Urinary bladder (tissue), 4 donors: Measurements from ENCODE around the gene TSPAN32. TPM values are rescaled to one million over a fixed set of nuclear protein-coding genes. Genes with fewer than 3 reads are reported as not detected.

Source experiments
- DNase-seq: peaks from one replicate; pipeline ENCODE4 v3.0.0-alpha.2; 2015; ENCODE audit errors: extremely low spot score
- H3K27ac ChIP-seq: one replicate; pipeline ENCODE4 v1.5.1; 2013; ENCODE audit warnings: low read depth, mild to moderate bottlenecking, moderate library complexity
- H3K36me3 ChIP-seq: one replicate; pipeline ENCODE4 v1.6.1; 2013; ENCODE audit warnings: mild to moderate bottlenecking, moderate library complexity; ENCODE audit not compliant: insufficient read depth
- H3K4me1 ChIP-seq: one replicate; pipeline ENCODE4 v1.6.1; 2013; ENCODE audit warnings: mild to moderate bottlenecking, moderate library complexity; ENCODE audit not compliant: insufficient read depth
- H3K4me3 ChIP-seq: one replicate; pipeline ENCODE4 v1.5.1; 2013; ENCODE audit warnings: low read depth, low read length
- WGBS: extraction: QIAGEN DNeasy Blood & Tissue Kit; methylation state at CpG from one replicate; pipeline ENCODE4 v1.1.7; 2013; 5-methylcytosine and 5-hydroxymethylcytosine counted together
- polyA plus RNA-seq: library from polyadenylated mRNA; stranded (reverse); fragments of 200-250 nt; gene quantifications from one replicate; pipeline ENCODE4 v1.2.3, GENCODE V29; 2013
- total RNA-seq: library from RNA; depleted of rRNA; stranded (reverse); fragments of >200 nt; gene quantifications from one replicate; pipeline ENCODE4 v1.2.3, GENCODE V29; 2014
- donor health status: healthy with polysubstance abuse.
- donor health status: healthy.

Gene TSPAN32
- total RNA-seq, result 1.9 TPM
- polyA plus RNA-seq, result 1.7 TPM

- 69% methylated on average over 16 of the region's 16 CpGs for WGBS
- H3K4me3 ChIP-seq, result peak within 1 kb of the TSS; percentile 5
- no peak for DNase-seq
- H3K4me1 ChIP-seq, result no peaks in the 10 kb centered on the region
- H3K27ac ChIP-seq, result no peak within 1 kb of the TSS
- no peaks in the 10 kb centered on the region for H3K36me3 ChIP-seq
Measured at GRCh38 chr11:2301631-2302305, at the start of gene TSPAN32, which contains the start of gene C11orf21. TSS of gene TSPAN32 (plus strand) at chr11:2302013. CDS start at chr11:2302150, 137 bp downstream. TSS of gene C11orf21 (minus strand) at chr11:2301918. CDS start at chr11:2301808, 110 bp downstream.

- no peaks in the 10 kb centered on the region for H3K36me3 ChIP-seq
- no peak overlapping the region for H3K4me3 ChIP-seq
- no peak overlapping the region for H3K27ac ChIP-seq
- DNase-seq, result no peak
- 88% methylated on average over 6 of the region's 6 CpGs for WGBS
- H3K4me1 ChIP-seq, result no peaks in the 10 kb centered on the region
Measured at GRCh38 chr11:2252018-2252417, 49.8 kb upstream of the TSPAN32 start.

- 80% methylated on average over 14 of the region's 14 CpGs for WGBS
- Histone ChIP-seq H3K4me1 (no peaks in the 10 kb centered on the region), H3K4me3 (no peak overlapping the region), H3K27ac (peak overlapping the region; percentile 46), H3K36me3 (no peaks in the 10 kb centered on the region)
- DNase-seq, result no peak
Measured at GRCh38 chr11:2256293-2256913, 45.4 kb upstream of the TSPAN32 start.

GRCh38 chr11:2256951-2257700 is 44.7 kb upstream of the TSPAN32 start:
- no peaks in the 10 kb centered on the region for H3K36me3 ChIP-seq
- 81% methylated on average over 31 of the region's 31 CpGs for WGBS
- H3K4me3 ChIP-seq, result no peak overlapping the region
- no peak for DNase-seq
- peak overlapping the region; percentile 80 for H3K27ac ChIP-seq
- H3K4me1 ChIP-seq, result no peaks in the 10 kb centered on the region

GRCh38 chr11:2258501-2259465 is 43.0 kb upstream of the TSPAN32 start:
- H3K27ac ChIP-seq, result no peak overlapping the region
- 90% methylated on average over 29 of the region's 29 CpGs for WGBS
- no peaks in the 10 kb centered on the region for H3K4me1 ChIP-seq
- H3K4me3 ChIP-seq, result no peak overlapping the region
- H3K36me3 ChIP-seq, result no peaks in the 10 kb centered on the region
- no peak for DNase-seq

GRCh38 chr11:2259466-2259830 is 42.4 kb upstream of the TSPAN32 start:
- WGBS, result 90% methylated on average over 8 of the region's 8 CpGs
- H3K27ac ChIP-seq, result no peak overlapping the region
- no peak for DNase-seq

GRCh38 chr11:2259897-2260451 is 41.8 kb upstream of the TSPAN32 start:
- Histone ChIP-seq H3K4me1 (no peaks in the 10 kb centered on the region), H3K27ac (no peak overlapping the region), H3K4me3 (no peak overlapping the region), H3K36me3 (no peaks in the 10 kb centered on the region)
- DNase-seq, result no peak
- WGBS, result 75% methylated on average over 12 of the region's 12 CpGs

More at GRCh38 chr11:2259466-2259830, 42.4 kb upstream of the TSPAN32 start:
- Histone ChIP-seq H3K36me3 (no peaks in the 10 kb centered on the region), H3K4me3 (no peak overlapping the region), H3K4me1 (no peaks in the 10 kb centered on the region)

- Histone ChIP-seq H3K4me1 (no peaks in the 10 kb centered on the region), H3K27ac (no peak overlapping the region), H3K36me3 (no peaks in the 10 kb centered on the region), H3K4me3 (no peak overlapping the region)
- WGBS, result 89% methylated on average over 26 of the region's 26 CpGs
- no peak for DNase-seq
Measured at GRCh38 chr11:2260491-2261364, 41.1 kb upstream of the TSPAN32 start.

GRCh38 chr11:2261436-2262230 is 40.2 kb upstream of the TSPAN32 start:
- Histone ChIP-seq H3K27ac (no peak overlapping the region), H3K4me3 (no peak overlapping the region), H3K36me3 (no peaks in the 10 kb centered on the region), H3K4me1 (no peaks in the 10 kb centered on the region)
- 78% methylated on average over 21 of the region's 21 CpGs for WGBS
- no peak for DNase-seq

- no peak for DNase-seq
- Histone ChIP-seq H3K4me3 (no peak overlapping the region), H3K27ac (no peak overlapping the region), H3K36me3 (no peaks in the 10 kb centered on the region), H3K4me1 (no peaks in the 10 kb centered on the region)
- 92% methylated on average over 18 of the region's 18 CpGs for WGBS
Measured at GRCh38 chr11:2262301-2263070, 39.3 kb upstream of the TSPAN32 start.

GRCh38 chr11:2263071-2263565 is 38.7 kb upstream of the TSPAN32 start:
- no peak overlapping the region for H3K27ac ChIP-seq
- no peak for DNase-seq
- 85% methylated on average over 10 of the region's 10 CpGs for WGBS
- H3K36me3 ChIP-seq, result no peaks in the 10 kb centered on the region
- no peak overlapping the region for H3K4me3 ChIP-seq
- H3K4me1 ChIP-seq, result no peaks in the 10 kb centered on the region
